ENCODE data around the gene NDUFS1.

- TF ChIP-seq CTCF (IDR thresholded peaks at IDR 0.05): no peak
- no peak for TF ChIP-seq POLR2A (IDR thresholded peaks at IDR 0.05; ENCODE audit: low read depth)
- no peak for TF ChIP-seq EP300 (IDR thresholded peaks at IDR 0.05)
- TF ChIP-seq POLR2AphosphoS5 (IDR thresholded peaks at IDR 0.05): no peak
Observed at GRCh38 chr2:206203331-206203730, 44.1 kb upstream of the NDUFS1 start.

Data from esophagus muscularis mucosa (tissue), 4 donors.